IMR-90 (cell line): ENCODE results near the gene AFF2. TPM values are rescaled to one million over a fixed set of nuclear protein-coding genes. Genes with fewer than 3 reads are reported as not detected.

ENCODE experiments used
- ATAC-seq: fragments of 200-7000 bp; cut with Tn5 transposase; 2 replicates; pipeline ENCODE4 v1.9.1; 2020; ENCODE audit warnings: low read depth, mild to moderate bottlenecking, moderate library complexity
- BruUV-seq: library from RNA; stranded (reverse); fragments of 400-500 nt; replicated peaks from 2 replicates; lab custom pipeline; 2021; lab: Mats Ljungman, UMichigan
- CTCF ChIA-PET: fragments of 300-600 bp; formaldehyde crosslinking; extraction: SDS; loops from one replicate; lab custom pipeline; 2021; ENCODE audit warnings: antibody characterized with exemption; lab: Yijun Ruan, JAX
- POLR2A ChIA-PET: fragments of 300-600 bp; sonication (Branson Sonifier 250); formaldehyde crosslinking; loops from one replicate; lab custom pipeline; 2022; ENCODE audit warnings: antibody characterized with exemption; ENCODE audit not compliant: unreplicated experiment; lab: Charles Lee
- DNase-seq: peaks from one replicate; pipeline ENCODE4 v3.0.0; 2013
- H2AFZ ChIP-seq: replicated peaks from 2 replicates; pipeline ENCODE3; 2013; ENCODE audit warnings: low read length, mild to moderate bottlenecking; ENCODE audit not compliant: poor library complexity
- H2AK5ac ChIP-seq: 2 replicates; pipeline ENCODE4 v1.6.1; 2013; ENCODE audit warnings: low read depth, low read length, inconsistent platforms
- H2AK9ac ChIP-seq: replicated peaks from 2 replicates; pipeline ENCODE3; 2013; ENCODE audit warnings: mild to moderate bottlenecking, low read depth, low read length, moderate library complexity; ENCODE audit not compliant: poor library complexity
- H2BK120ac ChIP-seq: 2 replicates; pipeline ENCODE4 v1.6.1; 2013; ENCODE audit warnings: low read depth, low read length, inconsistent platforms
- H2BK15ac ChIP-seq: 3 replicates; pipeline ENCODE4 v1.6.1; 2013; ENCODE audit warnings: low read depth, low read length, inconsistent platforms
- H2BK20ac ChIP-seq: 2 replicates; pipeline ENCODE4 v1.6.1; 2013; ENCODE audit warnings: low read depth, mild to moderate bottlenecking, inconsistent platforms, low read length, moderate library complexity
- H2BK5ac ChIP-seq: 2 replicates; pipeline ENCODE4 v1.6.1; 2013; ENCODE audit warnings: mild to moderate bottlenecking, low read depth, low read length, inconsistent platforms; ENCODE audit not compliant: poor library complexity, severe bottlenecking
- H3K14ac ChIP-seq: replicated peaks from 2 replicates; pipeline ENCODE4 v1.6.1; 2013; ENCODE audit warnings: low read depth, low read length, inconsistent platforms
- H3K18ac ChIP-seq: 2 replicates; pipeline ENCODE4 v1.6.1; 2013; ENCODE audit warnings: low read depth, low read length, control low read depth
- H3K23ac ChIP-seq: 2 replicates; pipeline ENCODE4 v1.6.1; 2013; ENCODE audit warnings: low read depth, low read length, inconsistent platforms
- H3K27ac ChIP-seq: 2 replicates; pipeline ENCODE4 v1.5.1; 2013; ENCODE audit warnings: mild to moderate bottlenecking, control low read depth, low read length; ENCODE audit not compliant: insufficient read depth
- H3K27me3 ChIP-seq: 2 replicates; pipeline ENCODE4 v1.6.1; 2013; ENCODE audit warnings: low read length; ENCODE audit not compliant: control insufficient read depth, insufficient read depth
- H3K36me3 ChIP-seq: 2 replicates; pipeline ENCODE4 v1.6.1; 2013; ENCODE audit warnings: low read length, mixed read lengths; ENCODE audit not compliant: control insufficient read depth, insufficient read depth
- H3K4ac ChIP-seq: 2 replicates; pipeline ENCODE4 v1.6.1; 2013; ENCODE audit warnings: low read depth, low read length, inconsistent platforms
- H3K4me1 ChIP-seq: 2 replicates; pipeline ENCODE4 v1.6.1; 2013; ENCODE audit warnings: low read length, mixed read lengths; ENCODE audit not compliant: control insufficient read depth, insufficient read depth
- H3K4me2 ChIP-seq: 2 replicates; pipeline ENCODE4 v1.6.1; 2013; ENCODE audit warnings: low read depth, mild to moderate bottlenecking, control low read depth, low read length, moderate library complexity
- H3K4me3 ChIP-seq: 2 replicates; pipeline ENCODE4 v1.5.1; 2013; ENCODE audit warnings: low read depth, mild to moderate bottlenecking, control low read depth, low read length, moderate library complexity; ENCODE audit not compliant: insufficient read depth
- H3K56ac ChIP-seq: 2 replicates; pipeline ENCODE4 v1.6.1; 2013; ENCODE audit warnings: low read length, inconsistent platforms; ENCODE audit not compliant: insufficient read depth; ENCODE audit errors: extremely low read depth
- H3K79me1 ChIP-seq, 2 experiments: 2 replicates each; pipeline ENCODE4 v1.6.1; 2013; ENCODE audit warnings: low read length in 2 of 2, inconsistent platforms in 1 of 2, low read depth in 1 of 2
- H3K9ac ChIP-seq: 2 replicates; pipeline ENCODE4 v1.6.1; 2013; ENCODE audit warnings: low read depth, low read length, control low read depth
- H3K9me1 ChIP-seq: 2 replicates; pipeline ENCODE4 v1.6.1; 2013; ENCODE audit warnings: low read length, inconsistent platforms; ENCODE audit not compliant: insufficient read depth
- H3K9me3 ChIP-seq: 2 replicates; pipeline ENCODE4 v1.6.1; 2013; ENCODE audit warnings: low read length; ENCODE audit not compliant: control insufficient read depth, insufficient read depth
- H4K20me1 ChIP-seq: 2 replicates; pipeline ENCODE4 v1.6.1; 2013; ENCODE audit warnings: low read length, inconsistent platforms; ENCODE audit not compliant: insufficient read depth
- H4K5ac ChIP-seq: 2 replicates; pipeline ENCODE4 v1.6.1; 2013; ENCODE audit warnings: mild to moderate bottlenecking, low read depth, low read length, control low read depth
- H4K8ac ChIP-seq, 2 experiments: 2 replicates each; pipeline ENCODE4 v1.6.1; 2013; ENCODE audit warnings: low read depth in 2 of 2, low read length in 2 of 2, control low read depth in 1 of 2, inconsistent platforms in 1 of 2
- H4K91ac ChIP-seq: 2 replicates; pipeline ENCODE4 v1.6.1; 2013; ENCODE audit warnings: low read depth, low read length, inconsistent platforms; ENCODE audit not compliant: insufficient read depth
- BHLHE40 ChIP-seq: fragments of 150-350 bp; IDR thresholded peaks from 2 replicates; pipeline ENCODE4 v1.6.1; 2016; ENCODE audit warnings: mild to moderate bottlenecking, low read depth, low read length
- CEBPB ChIP-seq: IDR thresholded peaks from 2 replicates; pipeline ENCODE4 v1.6.1; 2012; ENCODE audit warnings: low read depth, low read length, improper control_type of control experiment
- WGBS, 2 experiments: methylation state at CpG; one replicate each; pipeline versions ENCODE4 v1.1.5 to v1.1.7; 2013; ENCODE audit warnings: missing lambda C conversion rate in 2 of 2; ENCODE audit not compliant: insufficient read length in 1 of 2; ENCODE audit errors: extremely low coverage in 2 of 2; 5-methylcytosine and 5-hydroxymethylcytosine counted together
- dilution Hi-C: fragments of 300-500 bp; cut with HindIII; formaldehyde crosslinking; loops from one replicate; pipeline ENCODE4 v1.14.3; 2018; ENCODE audit warnings: low sequenced_read_pairs; ENCODE audit not compliant: unreplicated experiment
- in situ Hi-C: fragments of 300-500 bp; cut with MboI; formaldehyde crosslinking; loops from 3 replicates; pipeline ENCODE4 v1.14.3; 2019; ENCODE audit warnings: low sequenced_read_pairs, inconsistent platforms, mixed read lengths
- intact Hi-C: fragments of 100-400 bp; cut with micrococcal nuclease; formaldehyde crosslinking; loops from 2 replicates; pipeline ENCODE4 v1.10.0; 2022
- polyA plus RNA-seq, 3 experiments: library from polyadenylated mRNA; depleted of rRNA; stranded (reverse); fragments of >200 nt; gene quantifications; 2 replicates each; pipeline ENCODE4 v1.2.3, GENCODE V29; 2012; ENCODE audit warnings: low replicate concordance in 1 of 3
- total RNA-seq: library from RNA; depleted of rRNA; stranded (reverse); fragments of >200 nt; gene quantifications from 2 replicates; pipeline ENCODE4 v1.2.3, GENCODE V29; 2012

AFF2 gene
- total and polyA plus RNA-seq, 2 of the 4 experiments (the other 2 are of a cell fraction): 0.15 to 0.72 TPM

DNA sequence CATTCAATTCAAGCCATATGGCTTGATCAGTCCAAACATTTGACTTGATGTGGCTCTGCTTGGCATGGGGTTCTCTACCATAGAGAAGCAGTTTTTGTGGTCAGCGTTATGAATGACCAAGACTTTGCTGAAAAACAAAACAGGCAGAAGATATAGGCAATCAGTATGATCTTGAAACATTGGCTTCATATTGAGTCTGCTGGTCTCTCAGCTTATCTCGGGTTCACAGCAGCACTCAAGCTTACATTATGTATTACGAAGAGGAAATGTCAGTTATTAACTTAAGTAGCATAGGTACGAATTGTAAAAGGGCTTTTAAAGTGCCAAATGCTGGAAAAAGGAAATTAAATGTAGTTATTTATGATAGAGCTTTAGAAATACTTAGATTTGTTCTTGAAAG lies 99.0 kb downstream of the AFF2 start:
- in situ Hi-C loops: no loop called here
- H4K91ac ChIP-seq: no peak overlapping the region

More for the DNA sequence above, 99.0 kb downstream of the AFF2 start:
- Histone ChIP-seq H3K79me1 (no peaks in the 10 kb centered on the region), H3K4me1 (no peaks in the 10 kb centered on the region), H2AK5ac (no peak overlapping the region), H3K4me3 (no peak overlapping the region), H3K23ac (no peak overlapping the region), H3K56ac (no peak overlapping the region), H3K18ac (no peak overlapping the region), H2AK9ac (no peak overlapping the region), H4K8ac (no peak overlapping the region), H3K4ac (no peak overlapping the region), H3K9me3 (no peaks in the 10 kb centered on the region), H3K27me3 (no peaks in the 10 kb centered on the region), H2BK5ac (no peak overlapping the region), H3K9ac (no peak overlapping the region), H2AFZ (no peak overlapping the region), H3K27ac (no peak overlapping the region), H2BK120ac (no peak overlapping the region), H2BK20ac (no peak overlapping the region), H4K20me1 (no peaks in the 10 kb centered on the region), H3K36me3 (no peaks in the 10 kb centered on the region), H3K14ac (no peak overlapping the region), H3K9me1 (no peaks in the 10 kb centered on the region), H4K5ac (no peak overlapping the region), H2BK15ac (no peak overlapping the region), H3K4me2 (no peak overlapping the region)
- intact Hi-C loops (no loop called here), dilution Hi-C loops (no loop called here)
- 0% methylated on average over 1 of the region's 4 CpGs; no CpG with 5 or more reads in 1 of the 2 experiments for WGBS, 2 experiments
- no peak for TF ChIP-seq CEBPB
- no peak for TF ChIP-seq BHLHE40
- DNase-seq: no peak
- ChIA-PET CTCF (no interaction called here), POLR2A (no interaction called here)
- ATAC-seq: no peak
- BruUV-seq: no TSS peak
